Mucosa of descending colon (tissue), 3 donors: ENCODE measurements around the gene TNFAIP8. TPM values are rescaled to one million over a fixed set of nuclear protein-coding genes. Genes with fewer than 3 reads are reported as not detected.

Source experiments
- ATAC-seq: fragments of 200-7000 bp; cut with Tn5 transposase; one replicate; pipeline ENCODE4 v1.9.1; 2020; ENCODE audit warnings: mild to moderate bottlenecking, moderate library complexity
- DNase-seq, 3 donors: peaks; one replicate each; pipeline ENCODE4 v3.0.0-alpha.2; 2020
- H3K36me3 ChIP-seq: fragments of 200-600 bp; one replicate; pipeline ENCODE4 v1.8.0; 2021; ENCODE audit warnings: low read depth, mild to moderate bottlenecking
- H3K4me1 ChIP-seq: fragments of 200-600 bp; one replicate; pipeline ENCODE4 v1.8.0; 2021; ENCODE audit warnings: low read depth, mild to moderate bottlenecking
- H3K4me3 ChIP-seq: fragments of 200-600 bp; one replicate; pipeline ENCODE4 v1.8.0; 2021; ENCODE audit warnings: mild to moderate bottlenecking
- H3K9me3 ChIP-seq: fragments of 200-600 bp; one replicate; pipeline ENCODE4 v1.8.0; 2021; ENCODE audit warnings: mild to moderate bottlenecking
- CTCF ChIP-seq: fragments of 200-600 bp; IDR thresholded peaks from one replicate; pipeline ENCODE4 v1.8.0; 2022; ENCODE audit warnings: antibody characterized with exemption, mild to moderate bottlenecking
- intact Hi-C, 2 donors: fragments of 100-400 bp; cut with DNase I in 1 of 2; cut with micrococcal nuclease in 1 of 2; formaldehyde crosslinking; loops; one replicate each; pipeline versions ENCODE4 v1.11.0 to v1.11.1; 2022; cut with DNase I, micrococcal nuclease
- total RNA-seq, 3 donors: library from RNA; stranded (reverse); fragmentation: NEBNext Ultra II Directional in 2 of 3; extraction: Animal tissue kit (Norgen Biotek cat#: 25700) in 2 of 3; gene quantifications; one replicate each; pipeline versions ENCODE4 v1.2.1 to v1.2.4, GENCODE V29; 2021 to 2023
- donor health status: DM: no; HTN: no; CAD: no; lungs with moderate emphysema.
- donor health status: DM: no; HTN: no; CAD: no.
- donor health status: DM: no; HTN: yes; CAD: no.

The TNFAIP8 gene
- total RNA-seq, 3 donors from 2014 or later: 8.7 to 15.7 (median 12.3) TPM

GRCh38 chr5:119339344-119339743, 16.5 kb upstream of the TNFAIP8 start:
- DNase-seq: no peak
- Histone ChIP-seq H3K9me3 (no peaks in the 10 kb centered on the region), H3K4me3 (no peak overlapping the region), H3K36me3 (no peaks in the 10 kb centered on the region), H3K4me1 (peaks cover 13% of the 10 kb centered on the region)
- no peak for TF ChIP-seq CTCF
- ATAC-seq: no peak
- intact Hi-C loops: no loop called here

GRCh38 chr5:119339965-119340364, 15.9 kb upstream of the TNFAIP8 start:
- ATAC-seq: no peak
- Histone ChIP-seq H3K4me3 (no peak overlapping the region), H3K9me3 (no peaks in the 10 kb centered on the region), H3K36me3 (no peaks in the 10 kb centered on the region), H3K4me1 (peaks cover 13% of the 10 kb centered on the region)
- intact Hi-C loops: no loop called here
- DNase-seq: no peak
- TF ChIP-seq CTCF: no peak

- no peaks in the 10 kb centered on the region for H3K9me3 ChIP-seq
- no peak overlapping the region for H3K4me3 ChIP-seq
- DNase-seq: peak in 2 of 3 donors; percentile 38 to 53
- peak; percentile 72 for ATAC-seq
- H3K36me3 ChIP-seq: no peaks in the 10 kb centered on the region
- intact Hi-C loops: no loop called here
- no peak for TF ChIP-seq CTCF
- H3K4me1 ChIP-seq: peaks cover 13% of the 10 kb centered on the region
Measured at GRCh38 chr5:119340597-119341218, 15.1 kb upstream of the TNFAIP8 start.

GRCh38 chr5:119341452-119342349, 14.1 kb upstream of the TNFAIP8 start:
- DNase-seq (no peak), ATAC-seq (peak; percentile 35)
- no peaks in the 10 kb centered on the region for H3K9me3 ChIP-seq
- H3K36me3 ChIP-seq: no peaks in the 10 kb centered on the region
- no peak overlapping the region for H3K4me3 ChIP-seq
- H3K4me1 ChIP-seq: peaks cover 11% of the 10 kb centered on the region
- TF ChIP-seq CTCF: no peak
- intact Hi-C loops: no loop called here

GRCh38 chr5:119342406-119342805, 13.4 kb upstream of the TNFAIP8 start:
- TF ChIP-seq CTCF: no peak
- ATAC-seq (no peak), DNase-seq (no peak)
- no peaks in the 10 kb centered on the region for H3K9me3 ChIP-seq
- peaks cover 4% of the 10 kb centered on the region for H3K4me1 ChIP-seq
- intact Hi-C loops: no loop called here
- no peaks in the 10 kb centered on the region for H3K36me3 ChIP-seq
- no peak overlapping the region for H3K4me3 ChIP-seq
